GM21576 (cell line): Measurements from ENCODE around the gene CHTF18.
A peak's percentile ranks its signal among the peaks of the same experiment; 100 is the strongest.
"Not testable (repeated sequence)": the region's sequence is repeated elsewhere in the genome, so short reads cannot be mapped to it uniquely, and the experiment has no call there.

Experiments
- ATAC-seq: cut with Tn5 transposase; IDR thresholded peaks from one replicate; pipeline ENCODE4 v1.9.1; 2021; ENCODE audit warnings: mild to moderate bottlenecking, moderate library complexity; ENCODE audit not compliant: unreplicated experiment

The CHTF18 gene

DNA sequence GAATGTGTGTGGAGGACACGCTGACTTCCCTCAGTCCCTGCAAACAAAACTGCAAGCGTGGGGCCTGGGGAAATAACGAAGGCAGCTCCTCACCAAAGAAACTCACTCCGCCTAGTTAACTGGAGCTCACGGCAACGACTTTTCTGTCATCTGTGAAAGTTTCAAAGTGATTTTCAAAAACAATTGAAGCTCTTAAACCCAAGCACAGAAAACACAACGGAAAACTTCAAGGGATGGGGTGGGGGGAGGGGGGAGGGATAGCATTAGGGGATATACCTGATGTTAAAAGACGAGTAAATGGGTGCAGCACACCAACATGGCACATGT is 15.3 kb downstream of the CHTF18 start:
- no peak for ATAC-seq

GRCh38 chr16:804193-805048 is 16.0 kb downstream of the CHTF18 start:
- ATAC-seq, result no peak

DNA sequence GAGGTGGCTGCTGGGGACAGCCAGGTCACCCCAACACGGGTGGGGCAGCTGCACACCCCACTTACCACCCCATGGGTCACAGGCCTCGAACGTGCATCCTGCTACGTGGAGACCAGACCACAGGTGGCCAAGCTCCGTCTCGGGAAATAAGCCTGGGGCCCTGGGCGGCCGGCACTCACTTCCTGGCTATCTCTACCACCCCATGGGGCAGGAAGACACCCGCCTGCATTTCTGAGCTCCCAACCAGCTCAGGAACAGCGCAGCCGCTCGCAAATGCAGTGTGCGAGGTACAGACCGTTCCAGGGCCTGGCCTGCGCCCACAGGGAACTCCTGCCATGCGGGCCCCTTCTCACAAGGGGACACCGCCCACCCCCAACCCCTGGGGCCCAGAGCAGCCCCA is 17.1 kb downstream of the CHTF18 start:
- ATAC-seq, result no peak

GRCh38 chr16:807347-808084 is 19.1 kb downstream of the CHTF18 start:
- peak; percentile 90 for ATAC-seq

DNA sequence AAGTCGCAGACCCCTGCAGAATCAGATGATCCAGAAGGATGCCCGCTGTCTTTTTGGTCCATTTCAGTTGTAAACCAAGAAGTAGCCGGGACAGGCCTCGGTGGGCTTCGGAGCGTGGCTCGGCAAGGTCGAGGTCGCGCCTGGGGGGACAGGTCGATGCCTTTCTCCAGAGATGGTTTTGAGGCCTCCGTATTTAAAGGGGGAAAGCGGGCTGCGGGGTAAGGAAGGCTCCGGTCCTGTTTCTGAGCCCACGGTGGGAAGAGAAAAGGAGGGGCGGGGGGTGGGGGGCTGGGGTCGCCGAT is 19.6 kb downstream of the CHTF18 start:
- no peak for ATAC-seq

- ATAC-seq, result no peak
Measured at GRCh38 chr16:813204-813915, 24.9 kb downstream of the CHTF18 start.

- ATAC-seq, result no peak
Measured at GRCh38 chr16:813916-814412, 25.5 kb downstream of the CHTF18 start.

DNA sequence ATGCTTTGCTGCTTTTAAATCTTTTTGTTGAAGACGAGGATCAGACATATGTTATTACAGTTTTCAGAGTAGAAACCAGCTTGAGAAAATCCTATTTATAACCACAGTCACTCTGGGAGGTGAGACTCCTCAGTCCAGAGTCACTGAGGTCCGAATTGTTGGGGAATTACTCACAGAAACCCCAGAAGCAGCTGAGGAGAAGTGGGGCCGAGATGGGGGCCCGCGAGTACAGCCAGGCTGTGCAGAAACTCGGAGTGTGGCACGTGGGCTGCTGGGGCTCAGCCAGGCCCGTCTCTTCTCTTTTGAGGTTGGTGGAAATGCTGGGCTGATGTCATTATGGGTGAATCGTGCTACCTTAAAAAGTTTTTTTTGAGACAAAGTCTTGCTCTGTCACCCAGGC is 26.6 kb downstream of the CHTF18 start:
- no peak for ATAC-seq

- ATAC-seq, result no peak
Measured at GRCh38 chr16:815861-816260, 27.4 kb downstream of the CHTF18 start.

DNA sequence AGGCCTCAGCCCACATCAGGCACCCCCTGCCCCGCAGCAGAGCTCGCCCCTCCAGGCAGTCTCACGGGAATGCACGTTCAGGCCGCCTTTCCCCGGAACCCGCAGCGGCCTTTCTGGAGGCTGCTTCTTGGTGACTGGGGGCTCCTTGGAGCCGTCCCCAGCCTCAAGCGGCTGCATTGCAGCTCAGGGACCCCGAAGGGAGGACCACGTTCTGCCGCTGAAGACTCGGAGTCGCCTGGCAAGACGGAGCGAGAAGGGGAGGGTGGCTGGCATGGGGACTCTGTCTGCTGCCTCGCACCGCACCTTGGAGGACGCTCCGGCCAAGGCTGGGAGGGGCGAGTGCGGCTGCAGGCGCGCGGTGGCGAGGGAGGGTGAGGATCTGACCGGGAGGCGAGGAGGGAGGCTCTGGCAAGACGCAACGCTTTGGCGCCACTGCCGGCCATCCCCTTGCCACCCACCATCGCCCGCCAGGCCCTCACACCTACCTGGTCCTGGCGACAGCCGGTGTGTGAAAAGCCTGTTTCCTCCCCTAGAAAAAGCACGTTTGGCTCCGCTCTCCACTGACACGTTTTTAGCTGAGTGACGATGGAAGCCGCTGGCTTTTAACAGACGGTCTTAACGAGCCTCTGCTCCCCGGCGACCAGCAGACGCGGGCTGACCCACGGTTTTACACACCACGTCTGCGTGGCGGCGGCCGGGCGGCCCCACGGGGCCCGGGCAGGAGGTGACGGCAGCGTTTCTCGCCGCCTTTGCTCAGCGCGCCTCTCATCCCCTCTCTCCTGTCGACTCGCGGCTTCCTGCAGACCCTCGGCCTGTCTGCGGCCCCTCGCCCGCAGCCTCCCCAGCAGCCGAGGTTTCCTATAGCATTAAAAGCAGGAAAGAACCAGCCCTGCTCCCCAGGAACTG is 28.8 kb downstream of the CHTF18 start:
- ATAC-seq, result no peak

DNA sequence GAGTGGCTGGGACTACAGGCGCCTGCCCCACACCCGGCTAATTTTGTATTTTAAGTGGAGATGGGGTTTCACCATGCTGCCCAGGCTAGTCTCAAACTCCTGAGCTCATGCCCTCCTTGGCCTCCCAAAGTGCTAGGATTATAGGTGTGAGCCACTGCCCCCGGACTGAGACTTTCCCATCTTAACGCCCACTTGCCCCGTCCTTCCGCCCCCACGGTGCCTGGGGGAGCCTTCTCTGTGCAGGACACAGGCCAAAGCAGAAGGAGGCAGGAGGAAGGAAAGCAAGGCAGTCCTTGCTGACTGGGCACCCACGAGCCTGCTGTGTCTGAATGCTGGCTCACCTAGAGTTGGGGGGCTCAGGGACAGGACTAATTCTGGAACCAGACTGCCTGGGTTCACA is 29.7 kb downstream of the CHTF18 start:
- ATAC-seq, result no peak

DNA sequence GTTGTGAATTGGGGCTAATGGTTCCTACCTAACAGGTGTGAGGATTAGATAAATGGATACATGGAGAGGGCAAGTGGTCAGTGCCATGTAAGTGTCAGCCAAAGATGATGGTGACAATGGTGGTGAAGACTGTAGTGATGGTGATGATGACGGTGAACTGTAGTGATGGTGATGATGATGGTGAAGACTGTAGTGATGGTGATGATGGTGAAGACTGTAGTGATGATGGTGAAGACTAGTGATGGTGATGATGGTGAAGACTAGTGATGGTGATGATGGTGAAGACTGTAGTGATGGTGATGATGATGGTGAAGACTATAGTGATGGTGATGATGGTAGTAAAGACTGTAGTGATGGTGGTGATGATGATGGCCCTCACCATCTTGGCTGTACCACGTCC is 30.2 kb downstream of the CHTF18 start:
- ATAC-seq, result no peak

DNA sequence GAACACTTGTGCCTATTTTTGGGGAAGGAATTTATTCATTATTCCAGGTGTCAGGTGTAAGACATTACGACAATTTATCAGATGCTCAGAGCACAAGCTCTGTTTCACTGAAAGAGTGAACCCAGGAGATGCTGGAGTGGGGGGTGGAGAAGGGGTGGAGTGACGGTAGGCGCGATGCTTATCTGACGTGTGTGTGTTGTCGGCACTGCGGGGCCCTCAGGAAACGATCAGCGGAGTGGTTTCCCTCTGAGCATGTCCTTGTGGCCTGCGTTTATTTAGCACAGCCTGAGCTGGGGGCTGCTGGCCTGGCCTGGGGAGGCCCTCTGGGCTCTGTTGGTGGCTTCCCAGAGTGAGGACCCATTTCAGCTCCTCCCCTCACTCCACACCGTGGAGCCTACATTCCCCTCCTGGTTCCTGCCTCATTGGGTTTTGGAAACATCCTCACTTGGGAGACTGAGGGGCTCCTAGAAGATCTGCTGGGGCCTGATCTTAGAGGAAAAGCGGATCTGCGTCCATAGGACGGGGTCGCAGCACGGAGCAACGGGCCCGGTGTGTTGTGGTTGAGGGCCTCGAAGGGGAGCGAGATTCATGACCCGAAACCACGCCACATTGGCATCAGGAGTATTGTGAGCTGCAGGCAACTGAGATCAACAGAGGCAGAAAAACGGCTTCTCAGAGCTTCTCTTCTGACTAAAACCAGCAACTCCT is 31.1 kb downstream of the CHTF18 start:
- no peak for ATAC-seq

DNA sequence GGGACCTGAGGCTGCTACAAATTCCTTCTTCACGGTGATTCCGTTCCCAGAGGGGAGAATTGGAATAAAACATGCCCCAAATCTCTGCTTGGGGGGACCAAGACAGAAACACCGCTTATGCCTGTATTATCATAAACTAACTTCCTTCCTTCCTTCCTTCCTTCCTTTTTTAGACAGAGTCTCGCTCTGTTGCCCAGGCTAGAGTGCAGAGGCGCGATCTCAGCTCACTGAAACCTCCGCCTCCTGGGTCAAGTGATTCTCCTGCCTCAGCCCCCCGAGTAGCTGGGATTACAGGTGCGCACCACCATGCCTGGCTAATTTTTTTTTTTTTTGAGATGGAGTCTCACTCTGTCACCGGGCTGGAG is 31.6 kb downstream of the CHTF18 start:
- not testable (repeated sequence) for ATAC-seq

DNA sequence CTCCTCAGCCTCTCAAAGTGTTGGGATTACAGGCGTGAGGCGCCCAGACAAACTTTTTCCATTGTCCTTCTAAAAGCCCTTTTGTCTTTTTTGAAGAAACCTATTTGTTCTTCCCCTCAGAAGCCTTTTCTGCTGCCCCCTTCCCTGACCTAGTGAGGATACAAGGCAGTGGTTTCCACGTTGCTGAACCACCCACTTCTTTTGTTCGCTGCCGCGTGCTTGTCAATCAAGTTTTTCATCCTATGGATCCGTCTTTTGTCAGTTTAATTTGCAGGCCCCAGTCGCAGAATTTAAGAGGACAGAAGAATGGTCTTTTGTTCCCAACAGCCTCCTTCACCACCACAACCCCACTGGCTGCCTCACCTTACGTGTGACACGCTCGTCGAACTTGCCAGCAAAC is 32.3 kb downstream of the CHTF18 start:
- ATAC-seq, result no peak

DNA sequence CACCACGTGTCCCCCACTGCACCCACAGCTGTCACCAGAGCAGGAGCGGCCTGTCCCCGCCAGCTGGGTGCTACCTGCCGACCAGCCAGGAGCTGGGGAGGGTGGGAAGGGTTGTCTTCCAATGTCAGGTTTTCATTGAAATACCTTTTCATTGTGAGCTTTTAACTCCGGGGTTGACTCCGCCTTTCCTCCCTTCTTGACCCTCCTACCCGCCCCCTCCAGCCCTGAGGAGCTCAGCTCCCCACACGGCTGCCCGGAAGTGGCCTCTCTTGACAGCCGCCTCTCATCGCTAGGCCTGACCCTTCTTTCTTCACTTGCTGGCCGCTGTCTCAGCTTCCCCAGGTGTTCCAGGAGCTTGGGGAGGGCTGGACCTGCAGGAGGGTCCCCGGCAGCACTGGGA is 33.3 kb downstream of the CHTF18 start:
- ATAC-seq, result no peak

DNA sequence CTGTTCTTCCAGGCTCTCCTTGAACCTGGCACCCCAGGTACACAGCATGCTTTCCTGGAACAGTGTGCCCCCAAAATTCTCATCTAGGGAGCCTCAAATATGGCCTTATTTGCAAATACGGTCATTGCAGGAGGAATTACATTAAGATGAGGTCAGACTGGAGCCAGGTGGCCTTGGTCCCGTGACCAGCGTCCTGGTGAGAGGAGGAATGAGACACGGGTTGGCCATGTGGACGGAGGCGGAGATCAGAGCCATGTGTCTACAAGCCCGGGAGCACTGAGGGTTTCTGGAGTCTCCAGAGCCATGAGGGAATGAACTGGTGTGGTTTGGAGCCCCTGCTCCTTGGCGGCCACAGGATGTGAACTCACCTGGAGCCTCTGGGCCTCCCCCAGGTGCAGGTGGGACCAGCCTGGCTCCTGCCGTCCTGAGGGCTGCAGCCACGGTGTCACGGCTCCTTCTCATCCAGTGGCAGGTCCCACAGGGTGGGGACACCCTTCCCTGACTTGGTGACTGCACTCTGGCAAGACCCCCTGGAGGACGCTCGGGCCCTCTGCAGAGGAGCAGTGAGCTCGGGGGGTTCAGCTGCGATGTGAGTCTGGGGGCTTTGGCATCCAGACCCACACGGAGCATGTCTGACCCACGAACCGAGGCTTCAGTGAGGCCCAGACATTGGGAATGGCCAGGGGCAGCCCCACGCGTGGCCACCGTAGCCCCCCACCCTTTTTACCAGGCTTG is 33.9 kb downstream of the CHTF18 start:
- ATAC-seq, result no peak

DNA sequence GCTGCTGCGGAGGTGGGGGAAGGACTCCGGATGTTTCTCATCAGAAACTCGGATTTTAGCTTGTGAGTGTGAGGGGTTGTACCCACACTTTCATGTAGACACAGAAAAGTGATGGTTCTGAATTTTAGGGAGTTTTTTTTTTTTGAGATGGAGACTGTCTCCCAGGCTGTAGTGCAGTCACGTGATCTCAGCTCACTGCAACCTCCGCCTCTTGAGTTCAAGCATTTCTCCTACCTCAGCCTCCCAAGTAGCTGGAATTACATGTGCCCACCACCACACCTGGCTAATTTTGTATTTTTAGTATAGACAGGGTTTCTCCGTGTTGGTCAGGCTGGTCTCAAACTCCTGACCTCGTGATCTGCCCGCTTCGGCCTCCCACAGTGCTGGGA is 34.5 kb downstream of the CHTF18 start:
- no peak for ATAC-seq

DNA sequence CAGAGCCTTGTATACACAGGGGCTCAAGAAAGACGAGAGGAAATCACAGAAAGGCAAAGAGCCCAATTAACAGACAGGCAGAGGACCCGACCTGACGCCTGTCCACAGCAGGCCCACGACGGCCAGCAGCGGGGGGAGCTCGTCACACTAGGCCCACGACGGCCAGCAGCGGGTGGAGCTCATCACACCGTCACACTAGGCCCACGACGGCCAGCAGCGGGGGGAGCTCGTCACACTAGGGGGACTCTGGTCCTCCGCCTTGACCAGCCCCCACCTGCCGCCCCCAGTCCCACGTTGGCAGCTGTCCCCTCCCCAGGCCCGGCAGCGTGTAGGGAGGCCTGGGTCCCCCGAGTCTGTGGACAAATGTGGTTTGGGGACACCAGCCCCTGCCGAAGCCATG is 35.8 kb downstream of the CHTF18 start:
- no peak for ATAC-seq

- no peak for ATAC-seq
Measured at GRCh38 chr16:824601-825000, 36.2 kb downstream of the CHTF18 start.
